HG03095 (cell line): ENCODE results near the gene SOS1.
"Not testable (repeated sequence)": the region's sequence is repeated elsewhere in the genome, so short reads cannot be mapped to it uniquely, and the experiment has no call there.

Experiments
- ATAC-seq: cut with Tn5 transposase; IDR thresholded peaks from one replicate; pipeline ENCODE4 v1.9.1; 2021; ENCODE audit warnings: moderate library complexity; ENCODE audit not compliant: unreplicated experiment

Gene SOS1

DNA sequence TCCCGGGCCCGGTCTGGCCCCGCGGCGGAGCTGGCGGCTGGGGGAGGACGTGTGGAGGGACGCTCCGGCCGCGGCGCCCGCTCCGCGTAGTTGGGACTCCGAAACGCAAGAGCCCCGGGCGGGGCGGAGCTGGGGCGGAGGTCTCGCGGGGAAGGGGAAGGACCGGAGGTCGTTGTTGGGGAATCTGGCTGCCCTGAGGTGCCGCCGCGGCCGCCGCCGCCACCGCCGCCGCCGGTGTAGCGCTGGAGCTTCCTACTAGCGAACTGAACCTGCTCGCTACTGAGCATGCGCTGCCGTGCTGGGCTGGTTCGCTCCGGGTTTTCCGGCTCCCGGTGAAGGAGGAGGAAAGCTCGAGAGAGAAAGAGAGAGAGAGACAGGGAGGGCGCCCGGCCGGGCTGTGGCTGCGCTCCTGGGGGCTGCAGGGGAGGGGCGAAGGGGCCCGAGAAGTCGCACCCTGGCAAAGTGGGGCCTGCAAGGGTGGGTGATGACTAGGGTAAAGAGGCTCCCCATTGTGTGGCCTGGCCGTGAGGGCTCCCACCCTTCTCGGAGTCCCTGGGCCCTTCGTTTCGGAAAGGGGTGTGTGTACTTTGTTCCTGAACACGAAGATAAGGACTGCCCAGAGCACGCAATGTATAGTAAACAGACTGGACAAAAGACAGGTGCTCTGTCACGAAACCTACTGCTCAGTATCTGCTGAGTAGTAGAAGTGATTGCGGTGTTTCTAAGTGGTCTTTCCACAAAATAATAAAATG is at the start of gene SOS1:
Gene SOS1, minus strand, starts transcription at position 281 of the 752 bp plus-strand sequence. CDS start 629 bp downstream, outside the sequence.
- peak; percentile 44 for ATAC-seq

- no peak for ATAC-seq
Measured at GRCh38 chr2:39164089-39164488, 43.2 kb upstream of the SOS1 start.

DNA sequence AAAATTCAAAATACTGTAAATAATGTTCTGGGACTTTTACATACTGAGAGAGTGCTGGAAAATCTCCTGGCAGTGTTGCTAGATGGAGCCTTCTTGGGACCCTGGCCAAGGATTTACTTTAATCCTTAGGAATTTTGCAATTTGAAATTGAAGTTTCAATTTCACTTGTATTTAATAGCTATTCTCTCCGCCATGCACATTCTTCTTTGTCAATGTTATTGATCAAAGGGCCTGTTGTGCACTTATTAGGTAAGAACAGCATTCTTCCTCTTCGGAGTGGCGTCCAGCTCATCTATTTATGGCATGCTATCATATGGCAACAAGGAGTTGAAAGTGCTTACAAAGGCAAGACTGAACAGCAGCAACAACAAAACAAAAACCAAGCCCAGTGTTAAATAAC is 40.1 kb upstream of the SOS1 start:
- ATAC-seq = no peak

- no peak for ATAC-seq
Measured at GRCh38 chr2:39159283-39159682, 38.4 kb upstream of the SOS1 start.

GRCh38 chr2:39158351-39158750 is 37.5 kb upstream of the SOS1 start:
- ATAC-seq = no peak

- no peak for ATAC-seq
Measured at GRCh38 chr2:39156846-39157245, 36.0 kb upstream of the SOS1 start.

GRCh38 chr2:39156107-39156506 is 35.3 kb upstream of the SOS1 start:
- ATAC-seq = no peak

DNA sequence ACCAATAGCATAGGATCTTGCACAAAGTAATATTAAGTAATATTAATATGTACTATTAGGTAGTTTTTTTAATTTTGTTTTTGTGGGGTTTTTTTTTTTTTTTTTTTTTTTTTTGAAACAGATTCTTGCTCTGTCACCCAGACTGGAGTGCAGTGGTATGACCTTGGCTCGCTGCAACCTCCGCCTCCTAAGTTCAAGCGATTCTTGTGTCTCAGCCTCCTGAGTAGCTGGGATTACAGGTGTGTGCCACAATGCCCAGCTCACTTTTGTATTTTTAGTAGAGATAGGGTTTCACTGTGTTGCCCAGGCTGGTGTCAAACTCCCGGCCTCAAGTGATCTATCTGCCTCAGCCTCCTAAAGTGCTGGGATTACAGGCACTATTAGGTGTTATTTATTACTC is 34.7 kb upstream of the SOS1 start:
- not testable (repeated sequence) for ATAC-seq

GRCh38 chr2:39154944-39155343 is 34.1 kb upstream of the SOS1 start:
- no peak for ATAC-seq

- ATAC-seq = no peak
Measured at GRCh38 chr2:39153312-39153711, 32.5 kb upstream of the SOS1 start.

GRCh38 chr2:39152504-39152903 is 31.7 kb upstream of the SOS1 start:
- ATAC-seq = no peak

DNA sequence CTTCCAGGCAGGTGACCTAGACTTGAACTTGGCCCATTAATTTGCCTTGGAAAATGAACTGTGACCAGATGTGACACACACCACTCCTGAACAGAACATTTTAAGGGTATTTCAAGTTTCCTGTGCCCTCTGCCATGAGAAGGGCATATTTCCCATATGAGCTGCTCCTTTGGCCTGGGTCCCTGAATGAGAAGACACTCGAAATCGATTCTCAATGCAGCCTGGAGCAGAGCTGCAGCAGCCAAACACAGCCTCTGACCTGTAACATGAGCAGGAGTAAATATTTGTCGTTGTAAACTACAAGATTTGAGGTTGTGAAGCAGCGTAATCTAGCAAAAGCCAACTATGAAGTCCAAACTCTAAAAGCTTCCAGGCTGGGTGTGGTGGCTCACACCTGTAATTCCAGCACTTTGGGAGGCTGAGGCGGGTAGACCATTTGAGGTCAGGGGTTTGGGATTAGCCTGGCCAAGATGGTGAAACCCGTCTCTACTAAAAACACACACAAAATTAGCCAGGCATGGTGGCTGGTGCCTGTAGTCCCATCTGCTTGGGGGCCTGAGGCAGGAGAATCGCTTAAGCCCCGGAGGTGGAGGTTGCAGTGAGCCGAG is 30.1 kb upstream of the SOS1 start:
- ATAC-seq = no peak

DNA sequence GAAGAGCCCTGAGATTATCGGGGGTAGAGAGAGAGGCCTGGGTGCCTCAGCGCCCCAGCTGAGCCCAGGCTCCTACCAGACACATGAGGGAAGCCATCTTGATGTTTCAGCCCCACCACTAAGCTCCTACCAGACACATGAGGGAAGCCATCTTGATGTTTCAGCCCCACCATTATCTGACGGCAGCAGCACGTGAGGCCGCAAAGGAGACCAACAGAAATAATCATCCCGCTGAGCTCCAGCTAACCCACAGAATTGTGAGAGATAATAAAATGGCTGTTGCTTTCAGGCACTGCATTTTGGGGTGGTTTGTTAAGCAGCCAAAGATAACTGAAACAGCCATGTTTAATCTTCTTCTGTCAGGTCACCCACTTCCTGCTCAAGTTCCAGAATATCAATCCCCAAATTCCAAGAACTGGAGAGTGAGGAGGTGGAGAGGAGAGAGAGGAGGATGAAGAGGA is 29.3 kb upstream of the SOS1 start:
- no peak for ATAC-seq

GRCh38 chr2:39146630-39147029 is 25.8 kb upstream of the SOS1 start:
- ATAC-seq = no peak

GRCh38 chr2:39145906-39146421 is 25.1 kb upstream of the SOS1 start:
- no peak for ATAC-seq

GRCh38 chr2:39144416-39144815 is 23.6 kb upstream of the SOS1 start:
- ATAC-seq = no peak

- no peak for ATAC-seq
Measured at GRCh38 chr2:39142904-39143605, 22.2 kb upstream of the SOS1 start.

DNA sequence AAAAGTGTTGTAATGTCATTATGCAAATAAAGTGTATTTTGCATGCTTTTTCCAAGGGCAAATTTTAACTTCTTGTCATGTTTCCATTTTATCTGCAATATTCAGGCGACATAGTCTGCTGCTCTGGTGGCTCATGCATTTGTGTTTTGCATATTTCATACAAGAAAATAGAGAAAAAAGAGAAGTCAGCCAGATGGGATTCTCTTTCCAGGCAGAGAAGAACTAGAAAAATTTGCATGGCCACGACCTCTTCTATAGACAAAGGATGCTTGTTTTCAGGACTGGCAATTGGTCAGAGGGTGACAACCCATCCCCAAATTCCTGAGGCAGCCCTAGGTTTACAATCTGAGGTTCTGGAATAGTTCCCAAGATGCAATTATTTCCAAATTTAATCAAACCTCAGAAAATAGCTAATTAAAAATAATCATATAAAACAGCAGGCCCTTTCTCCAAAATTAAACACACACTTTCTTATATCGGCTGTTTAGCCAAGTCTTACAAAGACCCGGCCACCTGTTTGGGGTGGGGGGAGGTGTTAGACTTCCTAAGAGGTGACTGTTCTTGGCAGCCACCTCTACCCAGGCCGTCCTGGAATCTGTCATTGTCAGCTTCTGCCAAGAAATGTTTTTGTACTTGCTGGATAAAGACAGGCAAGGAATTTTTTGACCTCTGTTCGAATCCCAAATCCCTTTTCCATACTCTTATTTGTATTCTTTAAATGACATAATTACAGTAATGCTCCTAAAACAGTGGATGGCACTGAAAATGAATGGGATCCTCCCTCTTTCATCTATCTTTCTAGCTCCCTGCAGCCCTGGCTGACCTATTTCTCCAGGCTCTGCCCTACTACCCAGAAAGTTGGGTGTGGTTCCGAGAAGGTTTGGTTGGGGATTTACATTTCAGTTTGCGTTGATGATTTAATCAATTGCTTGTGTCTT is 20.8 kb upstream of the SOS1 start:
- no peak for ATAC-seq

GRCh38 chr2:39140948-39141333 is 20.1 kb upstream of the SOS1 start:
- not testable (repeated sequence) for ATAC-seq

DNA sequence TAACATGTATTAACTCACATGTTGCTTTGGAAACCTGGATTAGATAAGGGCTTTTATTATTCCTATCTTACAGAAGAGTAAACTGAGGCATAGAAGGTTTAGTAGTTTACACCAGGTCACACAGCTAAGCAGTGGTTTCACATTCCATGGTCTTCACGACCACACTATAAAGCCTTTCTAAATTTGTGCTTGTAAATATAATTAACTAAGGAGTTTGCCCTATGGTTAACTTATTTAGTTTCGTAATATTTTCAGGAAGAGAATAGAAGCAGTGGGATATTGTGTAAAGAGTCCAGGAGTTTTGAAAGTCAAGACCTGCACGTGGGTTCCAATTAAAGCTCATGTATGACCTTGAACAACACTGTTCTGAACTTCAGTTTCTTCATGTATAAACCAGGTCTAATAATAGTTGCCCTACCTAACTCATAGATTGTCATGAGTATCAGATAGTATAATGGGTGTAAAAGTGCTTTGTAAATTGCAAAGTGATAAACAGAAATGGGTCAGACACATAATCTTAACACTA is 19.5 kb upstream of the SOS1 start:
- no peak for ATAC-seq
